C4-2B (cell line): Measurements from ENCODE around the gene DGKB.

Experiments used
- H3K27ac ChIP-seq: fragments of 450-650 bp; 2 replicates; pipeline ENCODE4 v1.5.1; 2017
- ZFX ChIP-seq: fragments of 450-650 bp; IDR thresholded peaks from 2 replicates; pipeline ENCODE4 v1.6.1; 2017
- TF ChIP-seq, protein P1 (sequence below): fragments of 450-650 bp; conservative IDR thresholded peaks from 2 replicates; pipeline ENCODE4 v1.5.1; 2017; ENCODE audit warnings: mild to moderate bottlenecking

Gene DGKB

DNA sequence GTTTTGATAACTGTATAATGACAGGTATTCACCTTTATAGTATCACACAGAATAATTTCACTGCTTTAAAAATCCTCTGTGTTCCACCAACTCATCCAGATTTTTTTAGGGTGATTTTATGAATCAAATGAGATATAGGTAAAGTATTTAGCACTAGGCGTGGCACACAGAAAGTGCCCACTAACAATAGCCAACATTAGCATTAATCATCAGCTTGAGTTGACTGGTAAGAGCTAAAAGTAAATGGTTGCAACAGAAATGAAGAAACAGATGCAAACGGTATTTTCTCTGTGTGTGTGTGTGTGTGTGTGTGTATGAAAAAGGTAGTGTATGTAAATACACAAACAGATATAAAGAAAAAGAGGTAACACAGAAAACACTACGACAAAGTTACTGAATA is 534.3 kb downstream of the DGKB start:
- no peak overlapping the region for H3K27ac ChIP-seq
- TF ChIP-seq ZFX: no peak
- TF ChIP-seq, protein P1, sequence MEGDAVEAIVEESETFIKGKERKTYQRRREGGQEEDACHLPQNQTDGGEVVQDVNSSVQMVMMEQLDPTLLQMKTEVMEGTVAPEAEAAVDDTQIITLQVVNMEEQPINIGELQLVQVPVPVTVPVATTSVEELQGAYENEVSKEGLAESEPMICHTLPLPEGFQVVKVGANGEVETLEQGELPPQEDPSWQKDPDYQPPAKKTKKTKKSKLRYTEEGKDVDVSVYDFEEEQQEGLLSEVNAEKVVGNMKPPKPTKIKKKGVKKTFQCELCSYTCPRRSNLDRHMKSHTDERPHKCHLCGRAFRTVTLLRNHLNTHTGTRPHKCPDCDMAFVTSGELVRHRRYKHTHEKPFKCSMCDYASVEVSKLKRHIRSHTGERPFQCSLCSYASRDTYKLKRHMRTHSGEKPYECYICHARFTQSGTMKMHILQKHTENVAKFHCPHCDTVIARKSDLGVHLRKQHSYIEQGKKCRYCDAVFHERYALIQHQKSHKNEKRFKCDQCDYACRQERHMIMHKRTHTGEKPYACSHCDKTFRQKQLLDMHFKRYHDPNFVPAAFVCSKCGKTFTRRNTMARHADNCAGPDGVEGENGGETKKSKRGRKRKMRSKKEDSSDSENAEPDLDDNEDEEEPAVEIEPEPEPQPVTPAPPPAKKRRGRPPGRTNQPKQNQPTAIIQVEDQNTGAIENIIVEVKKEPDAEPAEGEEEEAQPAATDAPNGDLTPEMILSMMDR: no peak

GRCh38 chr7:14351167-14351566 is 551.4 kb downstream of the DGKB start:
- no peak for TF ChIP-seq ZFX
- TF ChIP-seq, protein P1: no peak

GRCh38 chr7:14341200-14341775 is 561.3 kb downstream of the DGKB start:
- TF ChIP-seq, protein P1: no peak
- TF ChIP-seq ZFX: no peak

More at GRCh38 chr7:14351167-14351566, 551.4 kb downstream of the DGKB start:
- no peak overlapping the region for H3K27ac ChIP-seq

DNA sequence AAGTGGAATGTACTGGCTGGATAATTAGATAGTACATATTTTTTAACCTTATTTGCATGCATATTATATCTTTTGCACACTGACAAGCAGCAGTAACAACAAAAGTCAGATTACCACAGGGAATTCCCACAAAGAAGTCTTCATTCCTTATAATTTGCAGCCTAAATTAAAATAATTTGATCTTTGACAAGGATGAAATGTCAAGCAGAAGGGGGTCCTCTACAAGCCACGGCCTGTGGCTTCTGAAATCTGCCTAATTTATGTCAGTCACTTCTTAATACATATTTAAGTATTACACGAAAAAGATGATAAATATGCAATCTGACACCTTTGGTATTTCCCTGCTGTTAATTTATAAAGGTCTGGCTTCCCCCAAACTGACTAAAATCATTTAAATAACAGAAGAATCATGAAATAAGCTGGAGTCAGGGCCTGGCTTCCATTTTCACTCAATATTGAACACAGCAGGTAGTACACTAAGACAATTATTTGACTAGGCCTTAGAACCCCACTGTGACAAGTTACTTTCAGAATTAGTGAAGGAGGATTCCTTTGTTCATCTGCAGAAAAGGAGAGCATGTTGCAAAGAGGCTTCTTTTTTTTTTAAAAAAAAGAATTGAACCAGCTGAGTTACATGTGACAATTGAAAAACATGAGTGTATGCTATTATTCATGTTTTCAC is 562.0 kb downstream of the DGKB start:
- TF ChIP-seq, protein P1: no peak
- TF ChIP-seq ZFX: no peak
- H3K27ac ChIP-seq: no peak overlapping the region

More at GRCh38 chr7:14341200-14341775, 561.3 kb downstream of the DGKB start:
- H3K27ac ChIP-seq: no peak overlapping the region

DNA sequence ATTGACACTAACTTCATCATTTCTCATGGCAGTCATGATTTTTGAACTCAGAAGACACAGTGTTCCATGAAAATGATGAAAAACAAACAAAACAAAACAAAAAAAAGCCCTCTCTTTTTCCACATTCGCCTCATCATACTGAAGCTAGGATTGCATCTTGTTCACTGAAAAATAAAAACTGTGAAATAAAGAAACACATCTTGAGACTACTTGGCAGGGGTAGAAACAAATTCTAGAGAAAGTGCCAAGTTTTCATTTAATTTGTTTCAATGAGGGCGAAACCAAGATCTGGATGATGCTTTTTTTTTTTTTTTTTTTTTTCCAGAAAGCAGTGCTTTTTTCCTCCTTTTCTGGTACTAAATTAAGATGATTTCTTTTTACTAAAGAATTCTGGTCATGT is 562.7 kb downstream of the DGKB start:
- H3K27ac ChIP-seq: no peak overlapping the region
- no peak for TF ChIP-seq ZFX
- TF ChIP-seq, protein P1: no peak

GRCh38 chr7:14336256-14336655 is 566.3 kb downstream of the DGKB start:
- H3K27ac ChIP-seq: no peak overlapping the region
- TF ChIP-seq, protein P1: no peak
- TF ChIP-seq ZFX: no peak

DNA sequence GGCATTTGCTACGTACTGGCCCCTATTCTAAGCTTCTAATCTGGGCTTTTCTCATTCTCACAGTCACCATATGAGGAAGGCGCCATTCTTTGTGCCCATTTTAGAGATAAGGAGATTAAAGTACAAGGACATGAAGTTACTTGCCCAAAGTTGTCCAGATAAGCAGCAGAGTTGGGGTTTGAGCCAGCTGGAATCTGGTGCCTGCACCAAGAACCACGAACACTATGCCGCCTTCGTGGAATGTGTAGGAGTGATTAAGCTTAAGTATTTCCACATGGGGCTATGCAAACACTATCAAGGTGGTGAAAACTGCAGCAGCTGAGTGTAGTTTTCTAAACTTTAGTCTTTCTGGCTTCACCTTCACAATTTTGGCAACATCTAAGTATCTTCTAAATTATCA is 570.4 kb downstream of the DGKB start:
- TF ChIP-seq ZFX: no peak
- TF ChIP-seq, protein P1: no peak
- H3K27ac ChIP-seq: no peak overlapping the region
